Choroid plexus epithelial cell (primary cell): ENCODE results near the gene DUSP22.

Experiments used
- DNase-seq: peaks from one replicate; pipeline ENCODE4 v3.0.0-alpha.2; 2010; ENCODE audit warnings: low read depth
- H3K4me3 ChIP-seq: 2 replicates; pipeline ENCODE4 v1.5.1; 2011; ENCODE audit warnings: low read depth, mild to moderate bottlenecking, control low read depth, low read length, moderate library complexity
- TF ChIP-seq, protein P1 (sequence below): conservative IDR thresholded peaks from 2 replicates; pipeline ENCODE4 v1.5.1; 2011; ENCODE audit warnings: low read depth, mild to moderate bottlenecking, control low read depth, inconsistent platforms, low read length, moderate library complexity

The DUSP22 gene

DNA sequence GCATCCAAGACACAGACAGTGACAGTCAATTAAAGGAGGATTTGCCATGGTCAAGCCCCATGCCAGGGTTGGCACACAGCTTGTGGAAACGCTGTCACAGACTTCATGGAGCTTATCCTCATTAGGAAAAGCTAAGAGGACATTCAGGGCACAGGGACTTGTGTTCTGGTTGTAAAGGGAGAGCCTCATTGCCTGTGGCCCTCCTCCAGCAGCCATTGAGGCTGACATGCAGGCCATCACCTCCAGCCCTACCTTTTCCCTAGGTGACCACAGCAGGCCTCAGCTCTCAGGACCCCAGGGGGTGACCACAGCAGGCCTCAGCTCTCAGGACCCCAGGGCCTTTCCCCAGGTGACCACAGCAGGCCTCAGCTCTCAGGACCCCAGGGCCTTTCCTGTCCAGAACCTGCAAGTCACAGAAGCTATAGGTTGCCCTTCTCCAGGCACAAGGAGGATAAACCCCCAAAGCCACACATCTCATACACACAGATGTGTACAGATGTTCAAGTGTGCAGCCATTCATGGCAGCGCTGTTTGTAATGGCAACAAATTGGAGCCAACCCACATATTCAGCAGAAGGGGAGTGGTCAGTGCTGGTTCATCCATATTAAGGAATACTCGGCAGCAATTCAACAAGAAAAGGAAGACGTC, 26.1 kb downstream of the DUSP22 start:
- no peak overlapping the region for H3K4me3 ChIP-seq
- no peak for DNase-seq
- TF ChIP-seq, protein P1, sequence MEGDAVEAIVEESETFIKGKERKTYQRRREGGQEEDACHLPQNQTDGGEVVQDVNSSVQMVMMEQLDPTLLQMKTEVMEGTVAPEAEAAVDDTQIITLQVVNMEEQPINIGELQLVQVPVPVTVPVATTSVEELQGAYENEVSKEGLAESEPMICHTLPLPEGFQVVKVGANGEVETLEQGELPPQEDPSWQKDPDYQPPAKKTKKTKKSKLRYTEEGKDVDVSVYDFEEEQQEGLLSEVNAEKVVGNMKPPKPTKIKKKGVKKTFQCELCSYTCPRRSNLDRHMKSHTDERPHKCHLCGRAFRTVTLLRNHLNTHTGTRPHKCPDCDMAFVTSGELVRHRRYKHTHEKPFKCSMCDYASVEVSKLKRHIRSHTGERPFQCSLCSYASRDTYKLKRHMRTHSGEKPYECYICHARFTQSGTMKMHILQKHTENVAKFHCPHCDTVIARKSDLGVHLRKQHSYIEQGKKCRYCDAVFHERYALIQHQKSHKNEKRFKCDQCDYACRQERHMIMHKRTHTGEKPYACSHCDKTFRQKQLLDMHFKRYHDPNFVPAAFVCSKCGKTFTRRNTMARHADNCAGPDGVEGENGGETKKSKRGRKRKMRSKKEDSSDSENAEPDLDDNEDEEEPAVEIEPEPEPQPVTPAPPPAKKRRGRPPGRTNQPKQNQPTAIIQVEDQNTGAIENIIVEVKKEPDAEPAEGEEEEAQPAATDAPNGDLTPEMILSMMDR: no peak

DNA sequence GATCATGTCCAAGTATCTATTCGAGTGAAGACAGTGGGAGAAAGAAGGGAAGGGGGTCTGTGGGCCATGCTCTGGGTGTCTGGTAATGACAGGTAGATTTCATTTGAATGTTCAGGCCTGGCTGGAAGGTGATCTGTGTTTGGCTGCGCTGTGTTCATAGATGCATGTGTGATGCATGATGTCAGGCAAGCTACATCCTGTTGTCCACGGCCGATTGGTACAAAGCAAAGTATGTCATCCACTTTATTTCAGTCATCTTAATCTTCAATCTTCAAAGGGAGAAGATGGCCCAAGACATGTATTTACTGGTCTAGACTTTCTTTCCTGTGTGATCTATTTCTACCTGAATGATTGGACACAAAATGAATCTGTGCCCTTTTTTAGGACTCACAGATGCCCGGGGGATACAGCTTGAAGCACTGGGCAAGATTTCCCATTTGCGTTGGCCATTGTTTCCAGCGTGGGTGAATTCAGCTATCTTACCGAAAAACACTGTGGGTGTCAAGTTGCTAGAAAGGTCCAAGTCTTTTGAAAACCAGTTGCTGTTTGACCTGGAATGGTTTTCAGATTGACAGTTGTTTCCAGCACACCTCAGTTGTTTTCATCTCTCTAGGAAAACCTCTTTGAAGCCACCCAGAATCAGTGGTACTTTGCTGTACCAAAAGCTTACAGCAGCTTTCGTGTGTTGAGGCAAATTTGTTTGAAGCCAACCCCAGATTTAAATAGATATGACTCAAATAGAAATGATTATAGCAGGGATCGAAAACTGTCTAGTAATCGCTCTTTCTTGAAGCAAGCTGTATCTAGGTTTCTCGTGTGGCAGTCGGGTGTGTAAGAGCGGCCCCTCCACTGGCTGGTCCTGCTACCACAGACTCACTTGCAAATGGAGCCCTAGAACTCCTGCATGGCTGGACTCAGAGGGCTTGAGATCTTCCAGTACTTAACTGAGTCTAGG, 27.2 kb downstream of the DUSP22 start:
- TF ChIP-seq, protein P1: no peak
- DNase-seq: no peak
- H3K4me3 ChIP-seq: no peak overlapping the region

DNA sequence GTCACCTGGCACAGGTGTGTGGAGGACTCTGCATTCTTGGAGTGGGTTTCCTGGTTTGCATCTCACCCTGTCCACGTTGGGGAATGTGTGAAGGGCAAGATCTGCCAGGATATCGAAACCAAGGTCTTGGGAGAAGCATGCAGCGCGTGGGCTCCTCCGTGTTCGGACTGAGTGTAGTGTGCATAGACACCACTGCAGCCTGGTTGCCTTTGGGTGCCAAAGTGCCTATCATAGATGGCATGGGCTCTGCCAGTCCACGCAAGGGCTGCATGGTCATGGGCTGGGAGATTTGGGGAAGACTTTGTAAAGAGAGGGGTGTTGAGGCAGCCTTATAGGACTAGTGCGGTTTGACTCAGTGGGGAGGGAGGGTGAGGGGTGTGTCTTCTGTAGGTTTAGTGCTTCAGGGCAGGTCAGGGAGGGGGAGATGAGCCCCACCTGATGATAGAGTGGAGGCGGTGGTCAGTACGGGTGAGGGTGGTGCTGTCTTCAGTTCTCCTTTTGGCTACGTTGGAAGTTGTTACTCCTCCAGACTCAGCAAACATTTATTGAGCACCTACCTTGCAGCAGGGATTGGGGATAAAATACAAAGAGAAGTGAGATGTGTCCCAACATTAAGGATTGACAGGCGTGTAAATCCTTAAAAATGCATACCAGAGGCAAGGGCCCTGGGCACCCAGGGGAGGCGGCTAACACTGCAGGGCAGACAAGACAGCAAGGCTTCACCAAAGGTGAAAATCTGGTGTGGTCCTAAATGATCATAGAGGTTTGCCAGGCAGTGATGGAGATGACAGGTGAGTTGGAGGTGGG, 28.3 kb downstream of the DUSP22 start:
- TF ChIP-seq, protein P1: no peak
- no peak overlapping the region for H3K4me3 ChIP-seq
- no peak for DNase-seq

DNA sequence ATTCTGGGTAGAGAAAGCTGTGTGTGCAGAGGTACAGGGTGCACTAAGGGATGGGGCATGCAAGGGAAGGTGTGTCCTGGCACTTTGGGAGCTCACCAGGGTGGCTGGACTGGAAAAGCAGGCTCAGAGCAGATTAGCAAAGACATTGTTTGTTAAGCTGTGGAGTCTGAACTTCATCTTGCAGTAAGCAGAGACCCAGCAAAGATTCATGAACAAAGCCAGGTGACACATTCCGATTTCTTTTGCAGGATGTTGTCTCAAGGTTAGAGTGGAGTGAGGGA, 28.8 kb downstream of the DUSP22 start:
- TF ChIP-seq, protein P1: no peak
- no peak overlapping the region for H3K4me3 ChIP-seq

DNA sequence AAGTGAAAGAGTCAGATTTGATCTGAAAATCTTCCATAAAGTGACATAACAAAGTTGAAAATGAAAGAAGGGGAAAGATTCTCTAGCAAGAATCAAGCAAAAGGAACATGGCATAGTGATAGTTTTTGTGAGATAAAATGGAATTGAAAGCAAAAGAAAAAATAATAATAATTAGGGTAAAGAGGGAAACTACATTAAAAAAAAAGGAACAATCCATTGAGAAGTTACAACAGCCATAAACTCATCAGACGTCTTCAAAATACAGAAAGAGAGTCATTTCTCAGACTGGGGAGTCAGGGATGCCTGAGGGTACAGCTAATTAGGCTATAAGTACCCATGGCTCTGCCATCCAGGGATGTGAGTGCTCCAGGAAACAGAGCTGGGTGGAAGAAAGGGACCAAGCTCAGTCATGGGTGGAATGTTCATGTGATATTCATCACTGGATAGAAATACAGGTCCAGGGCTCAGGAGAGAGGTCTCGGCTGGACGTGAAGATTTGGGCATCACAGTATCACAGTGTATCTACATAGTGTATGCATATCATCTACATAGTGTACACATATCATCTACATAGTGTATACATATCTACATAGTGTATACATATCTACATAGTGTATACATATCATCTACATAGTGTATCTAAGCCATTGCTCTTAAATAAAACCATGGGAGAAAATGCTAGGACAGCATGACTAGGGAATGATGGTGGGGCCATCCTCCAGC, 29.4 kb downstream of the DUSP22 start:
- H3K4me3 ChIP-seq: no peak overlapping the region
- TF ChIP-seq, protein P1: no peak
- no peak for DNase-seq

More for the DNA sequence above, 28.8 kb downstream of the DUSP22 start:
- DNase-seq: no peak

DNA sequence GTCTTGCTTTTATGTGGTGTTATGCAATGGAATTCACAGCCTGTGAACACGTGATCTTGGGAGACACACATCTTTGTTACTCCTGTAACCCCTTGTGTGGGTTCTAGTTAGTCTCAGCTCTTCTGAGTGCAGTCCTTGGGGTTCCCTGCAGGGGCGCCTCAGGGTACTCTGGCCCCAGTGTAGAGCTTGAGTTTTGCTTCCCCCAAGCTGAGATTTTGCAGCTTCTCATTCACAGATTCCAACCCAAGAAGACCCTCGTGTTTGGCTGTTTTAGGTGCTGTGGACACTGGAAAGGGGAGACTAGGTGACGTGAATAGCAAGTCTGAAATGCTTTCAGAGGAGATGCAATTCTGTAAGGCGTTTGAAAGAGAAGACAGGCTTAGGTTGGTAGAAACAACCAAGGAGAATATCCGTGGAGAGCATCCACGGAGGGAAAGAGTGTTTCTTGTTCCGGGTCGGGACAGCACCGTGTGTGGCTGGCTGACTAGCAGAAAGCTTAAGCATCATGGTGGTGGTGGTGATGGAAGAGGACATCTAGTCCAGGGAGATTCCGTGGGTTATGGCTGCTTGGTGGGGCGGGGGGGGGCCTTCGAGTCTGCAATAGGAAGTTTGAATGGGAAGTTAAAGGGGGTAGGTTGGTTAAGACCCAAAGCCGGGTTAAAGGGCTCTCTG, 30.1 kb downstream of the DUSP22 start:
- TF ChIP-seq, protein P1: no peak
- no peak overlapping the region for H3K4me3 ChIP-seq
- DNase-seq: no peak
